Suprapubic skin (tissue), 3 donors: ENCODE data around the gene EGFL7.

Source experiments
- CTCF ChIP-seq, 2 donors: fragments of 200-600 bp in 1 of 2; fragments of 450-650 bp in 1 of 2; sonication (generic) in 1 of 2; IDR thresholded peaks; one replicate each; pipeline ENCODE4 v1.5.1; 2016 to 2019; ENCODE audit warnings: antibody characterized with exemption in 2 of 2, mild to moderate bottlenecking in 1 of 2, moderate library complexity in 1 of 2
- POLR2AphosphoS5 ChIP-seq, 3 donors: sonication (generic); formaldehyde crosslinking; IDR thresholded peaks; one replicate each; pipeline ENCODE4 v1.6.1; 2017; ENCODE audit warnings: antibody characterized with exemption in 3 of 3

GRCh38 chr9:136686534-136686793 is 23.7 kb downstream of the EGFL7 start:
- TF ChIP-seq POLR2AphosphoS5 (IDR thresholded peaks at IDR 0.05) (no peak), CTCF (IDR thresholded peaks at IDR 0.05) (no peak)
